Thyroid gland (tissue), 4 donors: ENCODE data around the gene LENG9. TPM values are rescaled to one million over a fixed set of nuclear protein-coding genes. Genes with fewer than 3 reads are reported as not detected.
"Not testable (repeated sequence)": the region's sequence is repeated elsewhere in the genome, so short reads cannot be mapped to it uniquely, and the experiment has no call there.

Experiments used
- DNase-seq, 2 donors: peaks; one replicate each; pipeline ENCODE4 v3.0.0-alpha.2; 2019
- H3K27ac ChIP-seq, 3 donors: fragments of 200-600 bp; sonication (generic); 1 replicate in 2 of 3; 2 replicates in 1 of 3; pipeline ENCODE4 v1.5.1; 2016 to 2019; ENCODE audit warnings: mild to moderate bottlenecking in 1 of 3, moderate library complexity in 1 of 3
- H3K27me3 ChIP-seq: fragments of 200-600 bp; sonication (generic); one replicate; pipeline ENCODE4 v1.5.1; 2019
- H3K36me3 ChIP-seq, 2 donors: fragments of 200-600 bp; sonication (generic); one replicate each; pipeline ENCODE4 v1.5.1; 2016 to 2019
- H3K4me1 ChIP-seq, 2 donors: fragments of 200-600 bp; sonication (generic); one replicate each; pipeline ENCODE4 v1.5.1; 2017 to 2019
- H3K4me3 ChIP-seq, 3 donors: fragments of 200-600 bp; sonication (generic); replicated peaks in 1 of 3; 1 replicate in 2 of 3; 2 replicates in 1 of 3; pipeline ENCODE4 v1.5.1; 2016; ENCODE audit warnings: mild to moderate bottlenecking in 1 of 3
- H3K9me3 ChIP-seq: fragments of 200-600 bp; sonication (generic); one replicate; pipeline ENCODE4 v1.5.1; 2017
- POLR2A ChIP-seq, 2 donors: fragments of 450-650 bp; IDR thresholded peaks; one replicate each; pipeline ENCODE4 v1.6.1; 2017; ENCODE audit warnings: antibody characterized with exemption in 2 of 2, mild to moderate bottlenecking in 2 of 2, moderate library complexity in 1 of 2
- WGBS, 2 donors: methylation state at CpG; one replicate each; pipeline ENCODE4 v1.1.5; 2017; 5-methylcytosine and 5-hydroxymethylcytosine counted together
- intact Hi-C: fragments of 100-400 bp; cut with DNase I; formaldehyde crosslinking; loops from one replicate; pipeline ENCODE4 v1.15.1; 2023
- total RNA-seq, 4 donors: library from RNA; depleted of rRNA; stranded (reverse); fragments of >200 nt; gene quantifications; one replicate each; pipeline ENCODE4 v1.2.3, GENCODE V29; 2016
- TF ChIP-seq, protein P1 (sequence below), 6 experiments: fragments of 200-600 bp in 3 of 6; fragments of 450-650 bp in 3 of 6; sonication (generic) in 3 of 6; IDR thresholded peaks; one replicate each; pipeline ENCODE4 v1.5.1; 2016 to 2019; ENCODE audit warnings: antibody characterized with exemption in 6 of 6, mild to moderate bottlenecking in 2 of 6, inconsistent platforms in 1 of 6, moderate library complexity in 1 of 6

Gene LENG9
- total RNA-seq: 1 to 10 TPM; 1.3 to 4.6 (median 3.2) TPM

GRCh38 chr19:54463531-54464043 lies at the start of gene LENG9:
Gene LENG9 (minus strand): TSS chr19:54463778. CDS start chr19:54463526, 252 bp downstream.
- Histone ChIP-seq H3K27me3 (no peaks in the 10 kb centered on the region), H3K4me3 (peak within 1 kb of the TSS; percentile 3 to 38 (median 10)), H3K36me3 (peaks cover 27 to 38% of the 10 kb centered on the region in 2 donors), H3K9me3 (no peaks in the 10 kb centered on the region), H3K27ac (peak within 1 kb of the TSS; percentile 81 to 91 (median 90)), H3K4me1 (peaks cover 14 to 28% of the 10 kb centered on the region in 2 donors)
- WGBS, 2 donors: 1% methylated on average over 9 to 14 of the region's 41 CpGs
- DNase-seq: peak; percentile 91 to 95
- intact Hi-C loops: loop anchor here (2.0 kb wide), 1 partner anchor 15 kb away; the partner anchor contains the start of gene LENG8
- TF ChIP-seq, protein P1, sequence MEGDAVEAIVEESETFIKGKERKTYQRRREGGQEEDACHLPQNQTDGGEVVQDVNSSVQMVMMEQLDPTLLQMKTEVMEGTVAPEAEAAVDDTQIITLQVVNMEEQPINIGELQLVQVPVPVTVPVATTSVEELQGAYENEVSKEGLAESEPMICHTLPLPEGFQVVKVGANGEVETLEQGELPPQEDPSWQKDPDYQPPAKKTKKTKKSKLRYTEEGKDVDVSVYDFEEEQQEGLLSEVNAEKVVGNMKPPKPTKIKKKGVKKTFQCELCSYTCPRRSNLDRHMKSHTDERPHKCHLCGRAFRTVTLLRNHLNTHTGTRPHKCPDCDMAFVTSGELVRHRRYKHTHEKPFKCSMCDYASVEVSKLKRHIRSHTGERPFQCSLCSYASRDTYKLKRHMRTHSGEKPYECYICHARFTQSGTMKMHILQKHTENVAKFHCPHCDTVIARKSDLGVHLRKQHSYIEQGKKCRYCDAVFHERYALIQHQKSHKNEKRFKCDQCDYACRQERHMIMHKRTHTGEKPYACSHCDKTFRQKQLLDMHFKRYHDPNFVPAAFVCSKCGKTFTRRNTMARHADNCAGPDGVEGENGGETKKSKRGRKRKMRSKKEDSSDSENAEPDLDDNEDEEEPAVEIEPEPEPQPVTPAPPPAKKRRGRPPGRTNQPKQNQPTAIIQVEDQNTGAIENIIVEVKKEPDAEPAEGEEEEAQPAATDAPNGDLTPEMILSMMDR (IDR thresholded peaks at IDR 0.05): no peak
- TF ChIP-seq POLR2A (IDR thresholded peaks at IDR 0.05): peak in 1 of 2 donors; percentile 64

- intact Hi-C loops, H3K27me3 ChIP-seq, DNase-seq, H3K27ac ChIP-seq, H3K4me3 ChIP-seq, H3K9me3 ChIP-seq, H3K4me1 ChIP-seq, H3K36me3 ChIP-seq: not testable (repeated sequence)
- WGBS, 2 donors: 100% methylated on average over 2 of the region's 21 CpGs; no CpG with 5 or more reads in 1 of the 2 donors
These were observed 45.8 kb upstream of the LENG9 start for GRCh38 chr19:54509200-54509940.

DNA sequence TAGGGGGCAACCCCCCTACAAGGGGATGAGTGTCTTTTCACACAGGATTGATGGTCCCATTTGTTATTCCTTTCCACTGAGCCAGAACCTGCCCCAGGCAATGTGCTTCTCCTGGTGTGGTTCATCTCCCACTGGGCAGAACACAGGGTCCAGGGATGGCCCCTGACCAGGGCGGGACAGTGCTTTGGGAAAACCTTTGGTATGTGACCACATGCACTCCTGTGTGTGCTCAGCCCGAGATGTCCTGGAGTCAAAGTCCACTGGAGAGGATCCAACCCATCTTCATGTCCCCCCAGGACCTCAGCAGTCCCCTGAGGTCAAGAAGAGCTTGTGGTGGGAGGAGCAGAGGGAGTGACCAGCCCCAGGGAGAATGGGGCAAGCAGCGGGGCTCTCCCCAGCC lies 44.9 kb upstream of the LENG9 start:
- H3K36me3 ChIP-seq, H3K4me3 ChIP-seq, H3K4me1 ChIP-seq, H3K9me3 ChIP-seq, intact Hi-C loops, H3K27me3 ChIP-seq, H3K27ac ChIP-seq, DNase-seq: not testable (repeated sequence)
- 77 to 80% methylated on average over 2 of the region's 3 CpGs for WGBS, 2 donors

GRCh38 chr19:54507824-54508223 lies 44.2 kb upstream of the LENG9 start:
- intact Hi-C loops: no loop called here
- H3K36me3 ChIP-seq: no peaks in the 10 kb centered on the region
- no peak overlapping the region for H3K27ac ChIP-seq
- no peaks in the 10 kb centered on the region for H3K27me3 ChIP-seq
- H3K4me1 ChIP-seq: no peaks in the 10 kb centered on the region
- TF ChIP-seq, protein P1 (IDR thresholded peaks at IDR 0.05): no peak
- TF ChIP-seq POLR2A (IDR thresholded peaks at IDR 0.05): no peak
- H3K9me3 ChIP-seq: no peaks in the 10 kb centered on the region
- WGBS, 2 donors: 58 to 61% methylated on average over 12 of the region's 12 CpGs
- DNase-seq: no peak
- no peak overlapping the region for H3K4me3 ChIP-seq

GRCh38 chr19:54507038-54507717 lies 43.6 kb upstream of the LENG9 start:
- H3K27ac ChIP-seq, DNase-seq, H3K36me3 ChIP-seq, H3K9me3 ChIP-seq, H3K4me1 ChIP-seq, intact Hi-C loops, H3K4me3 ChIP-seq, H3K27me3 ChIP-seq: not testable (repeated sequence)
- 65% methylated on average over 8 of the region's 15 CpGs; no CpG with 5 or more reads in 1 of the 2 donors for whole genome bisulfite sequencing, 2 donors

DNA sequence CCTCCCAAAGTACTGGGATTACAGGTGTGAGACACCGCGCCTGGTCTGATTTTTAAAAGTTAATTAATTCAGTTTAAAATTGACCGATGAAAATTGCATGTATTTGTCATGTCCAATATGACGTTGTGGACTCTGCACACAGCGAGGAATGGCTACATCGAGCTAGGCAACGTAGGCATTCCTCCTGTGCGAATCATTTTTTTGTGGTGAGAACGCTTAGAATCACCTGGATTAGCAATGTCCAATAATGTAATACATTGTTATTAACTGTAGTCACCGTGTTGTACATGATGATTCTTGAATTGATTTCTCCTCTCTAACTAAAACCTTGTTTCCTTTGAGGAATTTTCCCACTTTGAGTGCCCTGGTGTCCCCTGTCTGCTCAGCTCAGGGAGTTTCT lies 42.5 kb upstream of the LENG9 start:
- H3K4me3 ChIP-seq: no peak overlapping the region
- H3K27me3 ChIP-seq: no peaks in the 10 kb centered on the region
- 72 to 89% methylated on average over 10 of the region's 10 CpGs for WGBS, 2 donors
- H3K36me3 ChIP-seq: no peaks in the 10 kb centered on the region
- no peak for DNase-seq
- TF ChIP-seq POLR2A (IDR thresholded peaks at IDR 0.05): no peak
- TF ChIP-seq, protein P1 (IDR thresholded peaks at IDR 0.05): no peak
- no peaks in the 10 kb centered on the region for H3K4me1 ChIP-seq
- intact Hi-C loops: no loop called here
- H3K9me3 ChIP-seq: no peaks in the 10 kb centered on the region
- H3K27ac ChIP-seq: no peak overlapping the region

DNA sequence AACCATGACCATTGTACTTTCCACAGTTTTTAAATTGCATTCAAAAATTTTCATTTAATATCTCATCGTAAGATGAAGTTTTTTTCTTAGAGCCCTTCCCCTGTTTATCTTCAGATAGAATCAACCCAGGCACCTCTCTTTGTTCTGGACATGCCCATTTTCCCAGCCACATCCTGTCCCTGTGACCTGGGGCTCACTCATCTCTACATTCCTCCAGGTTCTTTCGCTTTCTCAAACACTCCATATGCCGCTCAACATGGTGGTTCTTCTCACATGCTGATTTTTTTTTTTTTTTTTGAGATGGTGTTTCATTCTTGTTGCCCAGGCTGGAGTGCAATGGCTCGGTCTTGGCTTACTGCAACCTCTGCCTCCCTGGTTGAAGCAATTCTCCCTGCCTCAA lies 42.0 kb upstream of the LENG9 start:
- H3K27me3 ChIP-seq, H3K36me3 ChIP-seq, H3K27ac ChIP-seq, H3K4me1 ChIP-seq, H3K4me3 ChIP-seq, intact Hi-C loops, DNase-seq, H3K9me3 ChIP-seq: not testable (repeated sequence)
- WGBS, 2 donors: 73 to 80% methylated on average over 4 of the region's 4 CpGs
